Activated CD4-positive, alpha-beta T cell treated with anti-CD3 and anti-CD28 coated beads, Interleukin-2, amount 50 U/mL, for 4 hours (primary cell): ENCODE results near the gene CCNY.
"Not testable (repeated sequence)": the region's sequence is repeated elsewhere in the genome, so short reads cannot be mapped to it uniquely, and the experiment has no call there.

ENCODE experiments used
- DNase-seq, 2 experiments: peaks; one replicate each; pipeline ENCODE4 v3.0.0-alpha.2; 2020

CCNY gene

DNA sequence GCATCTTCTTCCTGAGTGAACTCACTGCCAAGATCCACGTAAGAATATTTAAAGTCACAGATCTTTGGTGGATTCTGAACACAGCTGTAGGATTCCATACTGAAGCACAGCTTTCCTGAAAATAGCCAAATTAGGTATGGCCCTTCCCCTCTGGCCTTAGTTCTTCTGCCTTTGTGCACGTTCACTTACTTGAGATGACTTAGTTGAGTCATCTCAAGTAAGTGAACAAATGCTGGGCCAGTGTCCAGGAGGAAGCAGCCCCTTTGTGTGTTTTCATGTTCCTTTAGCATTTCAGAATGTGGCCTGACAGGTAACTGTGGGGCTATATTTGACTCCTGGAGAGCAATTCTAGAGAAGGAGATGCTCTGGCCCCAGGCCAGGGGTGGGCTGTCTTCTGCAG, 51.5 kb downstream of the CCNY start:
- DNase-seq = no peak

DNA sequence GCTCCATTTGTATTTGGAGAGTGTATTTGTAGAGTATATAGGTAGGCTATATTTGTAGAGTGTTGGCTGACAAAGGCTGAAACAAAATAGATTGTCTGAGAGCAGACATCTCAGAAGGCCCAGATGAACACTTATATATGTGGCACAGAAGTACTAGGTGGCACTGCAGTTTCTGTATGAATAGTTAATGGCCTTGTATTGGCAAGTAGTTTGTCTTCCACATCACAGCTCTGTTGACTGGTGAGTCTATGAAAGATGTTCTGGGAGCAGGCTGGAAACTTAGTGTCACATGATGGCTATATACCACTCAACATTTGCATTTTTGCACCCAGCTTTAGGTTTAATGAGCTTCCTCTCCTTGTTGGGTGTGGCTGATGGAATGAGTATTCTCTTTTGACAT, 51.9 kb downstream of the CCNY start:
- no peak for DNase-seq

DNA sequence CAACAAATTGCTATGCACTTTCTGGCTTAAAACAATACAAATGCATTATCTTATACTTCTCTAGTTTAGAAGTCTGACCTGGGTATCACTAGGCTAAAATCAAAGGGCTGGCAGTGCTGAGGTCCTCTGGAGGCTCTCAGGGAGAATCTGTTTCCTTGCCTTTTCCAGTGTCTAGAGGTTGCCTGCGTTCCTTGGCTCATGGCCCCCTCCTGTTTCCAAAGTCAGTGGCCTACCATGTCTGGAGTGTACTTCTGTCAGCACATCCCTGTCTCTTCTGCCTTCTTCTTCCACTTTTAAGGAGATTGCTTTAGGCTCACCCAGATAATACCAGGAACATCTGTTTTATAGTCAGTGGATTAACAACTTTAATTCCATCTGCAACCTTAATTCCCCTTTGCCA, 52.4 kb downstream of the CCNY start:
- no peak for DNase-seq

DNA sequence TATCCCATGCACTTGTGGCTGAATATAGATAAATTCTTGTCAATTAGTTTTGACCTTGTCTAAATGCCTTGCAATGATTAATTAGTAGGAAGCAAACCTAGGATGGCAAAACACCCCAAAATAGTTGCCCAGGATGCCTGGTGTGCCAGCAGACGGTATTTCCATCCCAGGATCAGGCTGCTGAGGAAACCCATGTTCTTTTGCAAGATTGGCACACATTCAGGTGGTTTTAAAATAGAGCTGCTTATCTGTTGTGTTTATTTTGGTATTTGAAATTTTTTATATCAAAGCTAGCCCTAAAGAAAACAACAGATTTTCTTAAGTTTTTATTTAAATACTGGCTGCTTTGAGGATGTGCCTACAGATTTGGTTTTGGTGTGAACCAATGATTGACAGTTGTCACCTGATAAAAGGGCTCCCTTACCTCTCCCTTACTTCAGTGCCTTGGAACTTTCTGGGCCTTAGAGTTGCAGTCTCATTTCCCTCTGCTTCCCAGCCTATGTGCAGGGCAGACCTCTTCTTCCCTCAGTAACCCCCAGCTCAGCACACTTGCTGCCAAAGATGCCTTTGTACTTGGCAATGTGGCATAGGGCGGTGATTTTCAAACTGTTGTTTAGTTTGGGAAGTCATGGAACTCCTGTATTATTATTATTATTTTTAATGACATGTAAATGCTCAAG, 54.0 kb downstream of the CCNY start:
- DNase-seq = no peak

DNA sequence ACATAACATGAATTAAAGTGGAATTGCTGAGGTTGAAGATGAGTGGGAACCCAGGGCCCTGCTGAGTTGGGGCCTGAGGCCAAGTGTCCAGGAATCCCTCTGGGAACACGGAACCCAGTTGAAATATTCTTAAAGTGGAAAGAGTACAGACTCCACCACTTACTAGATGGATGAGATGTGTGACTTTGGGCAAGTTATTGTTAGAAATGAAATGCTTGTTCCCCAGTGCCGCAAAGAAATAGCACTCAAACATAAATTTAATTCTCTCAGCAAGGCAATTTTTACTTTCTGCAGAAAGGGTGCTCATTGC, 54.5 kb downstream of the CCNY start:
- DNase-seq = no peak

DNA sequence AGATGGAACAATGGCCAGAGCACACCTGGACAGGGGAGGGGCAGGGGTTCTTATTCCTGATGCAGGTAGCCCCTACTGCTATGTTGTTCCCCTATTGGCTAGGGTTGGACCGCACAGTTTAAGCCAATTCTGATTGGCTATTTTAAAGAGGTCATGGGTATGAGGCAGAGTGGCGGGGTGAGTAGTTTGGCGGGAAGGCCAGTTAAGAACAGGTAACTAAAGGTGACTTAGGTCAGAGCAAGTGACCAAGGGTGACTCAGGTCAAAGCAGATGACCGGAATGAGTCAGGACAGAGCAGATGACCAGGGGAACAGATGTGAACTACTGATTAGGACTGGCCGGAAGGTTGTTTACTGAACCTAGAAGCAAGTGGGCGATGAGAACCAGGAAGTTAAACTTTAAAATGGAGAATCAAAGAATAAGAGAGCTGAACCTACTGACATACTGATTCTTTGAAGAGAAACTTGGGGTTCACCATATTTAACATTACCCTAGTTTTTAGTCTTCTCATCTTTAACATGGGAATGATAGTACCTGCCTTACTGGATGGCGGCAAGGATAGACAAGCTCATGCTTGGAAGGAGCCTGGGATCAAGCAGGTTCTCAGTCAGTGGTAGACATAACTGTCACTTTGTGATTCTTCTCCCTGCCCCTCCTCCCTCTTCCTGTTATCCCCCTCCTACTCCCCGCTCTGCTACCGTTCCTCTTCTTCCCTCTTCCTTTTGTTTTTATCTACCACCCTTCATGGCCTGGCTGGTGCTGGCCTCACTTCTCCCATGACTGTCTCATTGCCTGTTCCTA, 55.0 kb downstream of the CCNY start:
- no peak for DNase-seq

DNA sequence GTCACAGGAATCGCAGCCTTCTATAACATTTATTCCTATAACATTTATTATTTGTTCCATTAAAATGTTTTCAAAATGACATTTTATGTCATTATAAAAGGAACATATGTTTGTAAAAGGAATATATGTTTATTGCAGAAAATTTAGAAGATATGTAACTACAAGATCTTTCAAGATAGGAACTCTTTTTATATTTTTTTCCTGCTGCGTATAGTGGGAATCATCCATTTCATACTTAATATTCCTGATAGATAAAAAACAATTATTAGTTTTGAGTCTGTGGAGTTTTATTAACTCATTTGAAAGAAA, 55.6 kb downstream of the CCNY start:
- no peak for DNase-seq

DNA sequence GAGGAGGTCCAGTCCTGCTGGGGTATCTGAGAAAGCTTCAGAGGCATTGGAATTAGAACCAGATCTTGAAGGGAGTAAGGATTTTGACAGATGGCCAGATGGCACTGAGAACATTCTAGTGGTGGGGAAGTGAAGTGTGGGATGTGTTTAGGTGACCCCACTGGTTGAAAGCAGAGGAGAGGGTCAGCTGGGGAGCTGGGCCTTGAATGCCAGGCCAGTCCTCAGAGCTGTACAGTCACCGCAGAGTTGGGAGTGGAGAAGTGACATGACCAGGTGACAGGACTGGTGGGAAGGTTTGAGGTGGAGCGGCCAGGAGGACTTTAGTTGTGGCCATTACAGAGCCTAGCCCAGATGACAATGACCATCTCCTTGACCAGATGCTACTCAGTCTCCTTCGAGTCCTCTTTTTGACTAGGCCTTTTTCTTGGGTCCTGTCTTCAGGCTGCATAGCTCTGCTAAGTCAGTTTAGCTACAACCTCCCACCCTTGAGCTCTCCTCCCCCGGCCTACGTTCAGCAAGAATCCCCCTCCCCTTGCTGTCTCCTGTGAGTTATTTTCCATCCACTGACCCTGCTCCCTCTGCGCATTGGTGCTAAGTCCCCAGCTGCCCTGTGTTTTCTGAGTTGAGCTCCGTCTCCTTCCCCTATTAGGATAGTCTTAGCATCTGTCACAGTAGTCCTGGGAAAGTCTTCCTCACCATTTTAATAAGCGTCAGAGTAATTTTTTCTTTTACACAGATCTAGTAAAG, 56.3 kb downstream of the CCNY start:
- no peak for DNase-seq

DNA sequence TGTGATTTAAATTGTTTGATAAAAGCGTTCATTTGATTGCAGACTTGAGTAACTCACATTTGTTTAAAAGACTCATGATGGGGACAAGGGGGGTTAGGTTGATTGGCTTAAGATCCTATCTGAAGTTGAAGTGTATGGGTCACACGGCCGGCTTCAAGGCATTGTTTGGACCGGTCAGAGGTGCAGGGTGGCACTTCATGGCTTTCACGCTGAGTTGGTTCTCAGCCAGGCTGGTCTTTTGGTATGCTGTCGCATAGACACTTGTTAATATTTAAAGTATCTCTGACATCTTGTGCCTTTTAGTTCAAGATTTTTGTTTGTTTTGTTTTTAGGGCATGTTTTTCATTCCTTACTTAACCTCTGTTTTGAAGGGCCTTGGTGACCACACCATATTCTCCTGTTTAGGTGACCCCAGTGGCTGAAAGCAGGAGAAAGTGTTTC, 58.1 kb downstream of the CCNY start:
- DNase-seq = no peak

DNA sequence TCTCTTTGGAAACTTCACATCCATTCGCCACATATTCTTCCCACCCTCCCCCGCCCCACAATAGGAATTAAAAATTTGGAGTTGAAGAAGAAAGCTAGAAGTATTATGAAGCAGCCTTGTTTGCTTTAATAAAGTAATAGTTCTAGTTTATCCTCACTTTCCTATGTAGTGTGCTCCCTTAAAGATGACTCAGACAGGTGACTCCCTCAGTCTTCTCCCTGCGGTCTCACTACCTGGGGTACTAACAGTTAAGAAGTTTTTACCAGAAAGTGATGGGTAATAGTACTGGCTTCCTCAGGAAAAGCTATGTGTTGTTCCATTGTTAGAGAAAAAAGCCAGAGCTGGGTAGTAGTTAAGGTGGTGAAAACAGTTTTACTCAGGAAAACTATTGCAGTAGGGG, 58.6 kb downstream of the CCNY start:
- no peak for DNase-seq

DNA sequence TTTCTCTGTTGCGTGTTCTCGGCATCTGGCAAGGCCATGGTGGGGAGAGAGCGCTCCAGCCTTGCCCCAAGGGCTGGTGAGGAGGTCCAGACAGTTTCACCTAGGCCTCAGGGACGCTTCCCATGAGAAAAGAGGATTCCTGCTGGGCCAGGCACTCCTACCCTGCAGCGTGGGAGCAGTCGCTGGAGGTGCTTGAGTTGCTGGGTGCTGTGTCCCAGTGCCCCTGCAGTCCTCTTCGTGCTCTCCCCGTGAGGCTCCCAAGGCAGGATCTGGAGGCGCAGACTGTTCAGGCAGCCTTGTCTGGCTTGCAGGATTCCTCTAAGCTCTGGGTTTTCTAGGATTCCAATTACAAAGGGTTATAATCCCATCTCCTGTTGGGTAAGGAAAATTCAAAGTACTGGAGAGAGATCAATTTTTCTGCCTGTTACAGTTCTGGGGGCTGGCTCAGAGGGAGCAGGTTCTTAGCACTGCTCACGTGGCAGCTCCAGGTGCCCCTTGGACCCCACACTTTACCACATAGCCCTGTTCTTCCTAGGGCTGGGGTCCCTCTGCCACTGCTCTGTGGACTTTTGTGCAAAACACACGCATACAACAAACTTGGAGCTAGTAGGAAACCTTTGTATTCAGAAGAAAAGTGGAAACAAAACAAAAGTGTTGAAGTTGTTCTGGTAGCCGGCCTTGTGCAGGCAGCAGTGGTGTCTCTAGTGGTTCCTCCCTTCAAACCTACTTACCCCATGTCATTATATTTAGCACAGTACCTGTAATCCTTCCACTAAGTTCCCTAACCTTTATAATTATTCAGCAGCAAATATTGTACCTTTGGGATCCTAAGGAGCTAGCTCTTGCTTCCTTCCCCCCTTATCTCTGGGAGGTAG, 60.5 kb downstream of the CCNY start:
- no peak for DNase-seq

DNA sequence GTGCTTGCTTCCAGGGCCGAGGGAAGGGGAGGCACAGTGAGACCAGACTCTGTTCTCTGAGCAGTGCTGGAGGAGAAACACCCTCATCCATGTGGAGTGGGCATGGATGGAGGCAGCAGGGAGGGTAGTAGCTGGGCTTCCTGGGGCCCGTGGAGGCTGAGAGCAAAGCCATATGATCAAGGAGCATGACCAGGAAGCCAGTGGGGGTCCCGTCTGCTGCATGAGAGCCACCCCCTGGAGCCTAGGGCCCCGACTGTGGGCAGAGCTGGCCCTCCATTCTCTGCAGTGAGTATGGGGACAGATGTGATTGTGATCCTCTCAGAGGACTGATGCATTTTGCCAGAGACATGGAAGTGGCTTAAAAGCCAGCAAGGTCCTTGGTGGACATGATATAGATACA, 61.6 kb downstream of the CCNY start:
- DNase-seq = no peak

DNA sequence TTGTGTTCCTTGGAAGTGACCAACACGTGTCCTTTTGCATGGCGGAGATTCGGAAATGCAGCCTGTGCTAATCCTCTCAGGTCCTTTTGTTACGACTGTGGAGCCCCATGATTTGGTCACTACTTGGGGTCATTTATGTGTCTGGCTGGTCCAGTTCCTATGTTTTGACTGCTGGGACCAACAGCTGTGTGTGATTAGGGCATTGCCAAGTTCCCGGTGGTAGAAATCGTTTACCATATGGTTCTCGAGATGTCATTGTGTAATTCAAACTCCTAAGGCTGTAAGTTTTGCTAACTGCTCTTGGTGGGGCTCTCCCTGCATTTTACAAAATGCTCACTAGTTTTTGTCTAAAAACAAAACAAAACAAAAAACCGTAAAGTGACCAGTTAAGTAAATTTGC, 62.0 kb downstream of the CCNY start:
- DNase-seq = no peak

DNA sequence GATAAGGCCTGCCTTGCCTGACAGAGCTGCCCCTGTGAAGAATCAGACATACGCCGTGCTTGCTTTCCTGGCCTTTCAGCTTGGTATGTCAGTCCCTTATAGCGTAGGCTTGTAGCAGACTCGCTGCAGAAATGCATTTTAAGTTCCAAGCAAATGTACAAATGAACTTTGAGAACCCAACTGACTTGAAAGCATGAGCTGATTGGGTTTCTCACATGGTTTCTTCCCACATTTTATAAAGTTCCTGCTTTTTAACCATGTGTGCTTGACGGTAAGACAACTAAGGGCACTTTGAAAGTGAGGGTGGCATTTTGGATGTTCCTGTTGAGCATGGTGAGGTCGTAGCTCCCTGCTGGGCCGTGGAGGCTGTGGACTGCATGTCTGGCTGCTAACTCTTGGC, 62.6 kb downstream of the CCNY start:
- DNase-seq = no peak

DNA sequence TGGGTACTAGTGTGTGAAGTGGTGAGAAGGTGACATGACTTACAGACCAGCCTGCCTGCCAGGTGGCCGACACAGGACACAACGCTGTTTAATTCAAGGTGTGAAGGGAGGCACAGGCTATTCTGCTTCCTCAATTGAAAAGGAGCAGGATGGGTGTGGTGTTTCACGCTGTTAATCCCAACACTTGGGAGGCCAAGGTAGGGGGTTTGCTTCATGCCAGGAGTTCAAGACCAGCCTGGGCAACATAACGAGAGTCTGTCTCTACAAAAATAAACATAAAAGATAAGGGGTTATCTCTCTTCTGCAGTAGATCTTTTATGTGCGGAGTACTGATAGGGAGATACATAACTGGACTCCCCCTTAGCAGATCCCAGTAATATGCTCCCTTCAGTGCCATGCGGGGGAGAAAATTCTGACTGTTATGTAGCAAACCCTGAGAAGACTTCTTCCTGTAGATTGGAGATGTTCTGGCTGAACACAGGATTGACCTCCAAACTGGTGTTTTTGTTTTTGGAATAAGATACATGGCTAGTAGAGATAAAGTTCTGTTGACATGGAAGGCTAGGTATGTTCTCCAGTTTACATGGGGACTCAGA, 63.2 kb downstream of the CCNY start:
- DNase-seq = no peak

DNA sequence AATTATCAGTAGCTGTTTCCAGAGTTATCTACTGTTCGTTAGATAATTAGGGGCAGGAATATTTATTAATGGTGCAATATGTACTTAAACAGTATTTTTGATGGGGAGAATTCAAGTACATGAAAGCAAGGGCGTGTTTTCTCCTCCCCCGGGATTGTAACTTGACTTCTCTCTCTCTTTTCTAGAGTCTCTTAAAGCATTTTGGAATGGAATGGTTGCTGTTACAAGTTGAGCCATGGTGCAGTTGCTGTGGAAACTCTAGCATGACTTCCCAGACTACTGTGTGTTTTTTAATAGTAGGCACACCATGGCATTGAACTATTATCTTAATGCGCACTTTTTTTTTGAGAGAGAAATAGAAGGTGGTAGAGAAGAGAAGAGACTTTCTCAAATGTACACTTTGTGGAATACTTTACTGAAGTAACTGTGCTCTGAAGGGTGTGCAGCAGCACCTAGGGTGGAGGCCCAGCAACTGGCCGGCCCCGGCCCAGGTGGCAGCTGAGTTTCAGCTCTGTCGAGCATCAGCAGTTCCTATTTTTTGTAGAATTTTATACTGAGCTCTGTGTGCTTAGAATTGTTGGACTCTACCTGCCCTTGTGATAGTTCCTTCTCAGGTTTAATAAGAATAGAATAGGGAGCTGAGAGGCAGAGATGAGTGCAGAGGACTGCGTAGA, 64.4 kb downstream of the CCNY start:
- no peak for DNase-seq

DNA sequence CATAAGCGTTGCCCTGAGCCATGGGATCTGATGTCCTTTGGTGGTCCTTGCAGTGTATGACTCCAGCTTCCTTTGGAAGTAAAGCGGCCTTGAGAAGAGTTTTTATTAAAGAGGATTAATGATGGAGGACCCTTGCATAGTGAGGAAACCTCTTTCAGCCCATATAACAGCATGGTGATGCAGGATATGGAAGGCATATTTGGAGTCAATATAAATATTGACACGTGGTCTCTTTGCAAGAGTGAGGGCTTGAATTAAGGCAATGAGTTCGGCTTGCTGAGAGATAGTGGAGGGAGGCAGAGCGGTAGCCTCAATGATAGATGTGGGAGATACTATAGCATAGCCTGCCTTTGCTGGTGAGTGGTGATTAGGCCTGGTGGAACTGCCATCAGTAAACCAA, 67.2 kb downstream of the CCNY start:
- not testable (repeated sequence) for DNase-seq

DNA sequence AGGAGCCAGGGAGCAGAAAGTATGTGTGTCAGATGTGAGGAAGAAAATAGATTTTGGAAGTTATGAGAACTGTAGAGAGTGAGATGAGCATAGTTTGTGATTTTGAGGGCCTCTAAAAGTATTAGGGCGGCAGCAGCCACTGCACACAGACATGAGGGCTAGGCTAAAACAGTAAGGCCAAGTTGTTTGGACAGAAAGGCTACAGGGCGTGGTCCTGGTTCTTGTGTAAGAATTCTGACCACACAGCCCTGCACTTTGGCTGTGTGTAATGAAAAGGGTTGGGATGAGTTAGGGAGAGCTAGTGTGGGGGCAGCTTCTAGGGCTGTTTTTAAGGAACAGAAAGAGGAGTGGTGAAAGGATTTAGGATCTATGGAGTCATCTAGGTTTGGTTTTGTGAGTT, 67.8 kb downstream of the CCNY start:
- not testable (repeated sequence) for DNase-seq

DNA sequence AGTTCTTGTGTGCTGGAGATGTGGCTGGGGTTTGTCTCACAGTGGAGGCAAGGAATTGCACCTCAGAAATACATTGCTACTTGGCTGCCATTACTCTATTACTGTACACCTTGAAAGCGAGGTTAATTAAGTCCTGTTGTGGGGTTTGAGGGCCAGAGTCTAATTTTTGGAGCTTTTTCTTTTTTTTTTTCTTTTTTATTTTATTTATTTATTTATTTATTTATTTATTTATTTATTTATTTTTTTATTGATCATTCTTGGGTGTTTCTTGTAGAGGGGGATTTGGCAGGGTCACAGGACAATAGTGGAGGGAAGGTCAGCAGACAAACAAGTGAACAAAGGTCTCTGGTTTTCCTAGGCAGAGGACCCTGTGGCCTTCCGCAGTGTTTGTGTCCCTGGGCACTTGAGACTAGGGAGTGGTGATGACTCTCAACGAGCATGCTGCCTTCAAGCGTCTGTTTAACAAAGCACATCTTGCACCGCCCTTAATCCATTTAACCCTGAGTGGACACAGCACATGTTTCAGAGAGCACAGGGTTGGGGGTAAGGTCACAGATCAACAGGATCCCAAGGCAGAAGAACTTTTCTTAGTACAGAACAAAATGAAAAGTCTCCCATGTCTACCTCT, 69.8 kb downstream of the CCNY start:
- not testable (repeated sequence) for DNase-seq

DNA sequence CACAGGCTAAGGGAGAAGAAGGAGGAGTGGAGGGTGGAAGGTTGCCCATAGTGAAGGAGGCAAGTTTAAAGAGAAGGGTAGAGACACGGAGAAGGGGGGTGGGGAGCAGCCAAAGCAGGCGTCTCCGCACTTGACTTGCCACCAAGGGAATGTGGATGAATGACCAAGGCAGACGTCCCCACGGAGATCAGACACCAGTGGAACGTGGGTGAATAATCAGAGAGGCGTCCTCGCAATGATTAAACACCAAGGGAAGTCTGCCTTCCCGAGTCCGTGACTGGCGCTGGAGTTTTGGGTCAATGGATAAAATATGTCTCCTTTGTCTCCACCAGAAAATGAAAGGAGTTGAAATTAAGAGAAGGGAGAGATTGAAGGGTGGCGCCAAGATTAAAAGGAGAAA, 71.4 kb downstream of the CCNY start:
- DNase-seq = not testable (repeated sequence)

DNA sequence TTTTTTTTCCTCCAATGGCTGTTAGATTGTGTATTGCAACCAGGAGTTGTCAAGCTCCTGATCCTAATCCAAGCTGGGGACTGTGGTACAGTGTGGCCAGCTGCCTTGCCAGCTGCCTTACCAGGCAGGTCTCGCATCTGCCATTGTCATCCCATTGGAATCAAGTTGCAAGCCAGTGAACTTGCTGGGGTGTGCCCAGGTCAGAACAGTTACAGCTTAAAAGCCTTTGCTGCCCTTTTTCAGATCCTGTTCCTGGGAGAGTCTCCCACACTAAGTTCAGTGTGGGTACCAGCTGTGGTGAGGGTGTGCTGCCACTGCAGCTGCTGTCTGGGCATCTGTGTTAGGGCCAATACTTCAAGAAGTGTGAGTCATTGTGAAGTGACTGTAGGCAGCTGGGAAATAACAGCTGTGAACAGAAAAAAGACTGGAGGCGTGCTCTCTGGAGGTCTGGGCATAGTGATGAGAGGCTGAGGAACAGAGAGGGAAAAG, 72.8 kb downstream of the CCNY start:
- DNase-seq = peak in 1 of 2 experiments; percentile 3

DNA sequence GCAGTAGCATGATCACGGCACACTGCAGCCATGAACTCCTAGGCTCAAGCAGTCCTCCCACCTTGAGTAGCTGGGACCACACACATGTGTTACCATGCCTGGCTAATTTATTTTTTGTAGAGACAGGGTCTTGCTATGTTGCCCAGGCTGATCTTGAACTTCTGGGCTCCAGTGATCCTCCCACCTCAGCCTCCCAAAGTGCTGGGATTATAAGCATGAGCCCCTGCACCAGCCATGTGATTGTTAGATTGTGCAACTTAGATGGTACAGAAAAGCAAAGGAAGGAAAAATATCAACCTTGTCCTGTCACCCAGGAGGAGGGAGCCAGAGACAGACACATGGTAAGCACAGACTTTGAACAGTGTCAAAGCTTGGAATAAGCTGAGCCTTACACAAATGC, 73.5 kb downstream of the CCNY start:
- DNase-seq = no peak
